WI38 (cell line): ENCODE results near the gene FLII.

ENCODE experiments used
- H3K4me3 ChIP-seq: 2 replicates; pipeline ENCODE4 v1.5.1; 2011; ENCODE audit warnings: low read depth, mild to moderate bottlenecking, control low read depth, low read length
- TF ChIP-seq, protein P1 (sequence below): IDR thresholded peaks from 2 replicates; pipeline ENCODE4 v1.5.1; 2012; ENCODE audit warnings: low read depth, mild to moderate bottlenecking, control low read depth, low read length

FLII gene

DNA sequence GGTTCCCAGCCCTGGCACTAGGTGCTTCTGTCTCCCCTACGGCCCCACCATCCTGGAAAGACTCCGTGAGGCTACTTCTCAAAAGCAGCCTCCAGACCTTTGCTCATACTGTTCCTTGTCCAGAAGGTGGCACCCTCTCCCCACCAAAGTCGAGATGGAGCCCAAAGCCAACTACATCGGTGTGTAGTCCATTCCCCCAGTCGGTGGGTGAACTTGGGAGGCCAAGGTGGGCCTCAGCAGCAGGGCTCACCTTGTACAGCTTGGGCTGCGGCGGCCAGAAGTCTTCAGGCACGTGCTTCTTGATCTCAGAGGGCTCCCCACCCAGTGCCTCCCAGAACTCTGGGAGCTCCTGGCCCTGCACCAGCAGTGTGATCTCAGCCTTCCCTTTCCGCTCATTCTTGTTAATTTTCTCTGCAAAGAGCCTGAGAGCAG lies 10.2 kb downstream of the FLII start:
- TF ChIP-seq, protein P1, sequence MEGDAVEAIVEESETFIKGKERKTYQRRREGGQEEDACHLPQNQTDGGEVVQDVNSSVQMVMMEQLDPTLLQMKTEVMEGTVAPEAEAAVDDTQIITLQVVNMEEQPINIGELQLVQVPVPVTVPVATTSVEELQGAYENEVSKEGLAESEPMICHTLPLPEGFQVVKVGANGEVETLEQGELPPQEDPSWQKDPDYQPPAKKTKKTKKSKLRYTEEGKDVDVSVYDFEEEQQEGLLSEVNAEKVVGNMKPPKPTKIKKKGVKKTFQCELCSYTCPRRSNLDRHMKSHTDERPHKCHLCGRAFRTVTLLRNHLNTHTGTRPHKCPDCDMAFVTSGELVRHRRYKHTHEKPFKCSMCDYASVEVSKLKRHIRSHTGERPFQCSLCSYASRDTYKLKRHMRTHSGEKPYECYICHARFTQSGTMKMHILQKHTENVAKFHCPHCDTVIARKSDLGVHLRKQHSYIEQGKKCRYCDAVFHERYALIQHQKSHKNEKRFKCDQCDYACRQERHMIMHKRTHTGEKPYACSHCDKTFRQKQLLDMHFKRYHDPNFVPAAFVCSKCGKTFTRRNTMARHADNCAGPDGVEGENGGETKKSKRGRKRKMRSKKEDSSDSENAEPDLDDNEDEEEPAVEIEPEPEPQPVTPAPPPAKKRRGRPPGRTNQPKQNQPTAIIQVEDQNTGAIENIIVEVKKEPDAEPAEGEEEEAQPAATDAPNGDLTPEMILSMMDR = peak; percentile 59
- no peak overlapping the region for H3K4me3 ChIP-seq

DNA sequence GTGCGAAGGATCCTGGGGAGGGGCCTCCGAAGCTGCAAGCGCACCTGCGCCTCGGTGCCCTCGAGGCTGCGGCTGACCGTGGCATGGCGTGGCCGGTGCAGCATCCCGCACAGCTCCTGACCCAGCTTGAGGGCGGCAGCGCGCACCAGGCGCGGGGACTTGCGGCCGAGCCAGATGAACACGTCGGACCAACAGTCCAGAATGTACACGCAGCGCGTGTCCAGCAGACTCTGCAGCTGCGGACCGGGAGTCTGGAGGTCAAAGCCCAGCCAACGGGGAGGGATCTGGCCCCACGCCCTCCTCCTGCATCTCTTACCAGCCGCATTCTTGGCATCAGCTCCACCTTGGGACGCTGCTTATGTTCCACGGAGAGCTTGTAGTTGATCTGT lies 10.9 kb downstream of the FLII start:
- TF ChIP-seq, protein P1 = no peak

GRCh38 chr17:18246880-18247612 lies 11.5 kb downstream of the FLII start:
- TF ChIP-seq, protein P1 = no peak
- no peak overlapping the region for H3K4me3 ChIP-seq

More for the DNA sequence above, 10.9 kb downstream of the FLII start:
- no peak overlapping the region for H3K4me3 ChIP-seq

GRCh38 chr17:18246109-18246725 lies 12.3 kb downstream of the FLII start:
- TF ChIP-seq, protein P1 = no peak
- no peak overlapping the region for H3K4me3 ChIP-seq

DNA sequence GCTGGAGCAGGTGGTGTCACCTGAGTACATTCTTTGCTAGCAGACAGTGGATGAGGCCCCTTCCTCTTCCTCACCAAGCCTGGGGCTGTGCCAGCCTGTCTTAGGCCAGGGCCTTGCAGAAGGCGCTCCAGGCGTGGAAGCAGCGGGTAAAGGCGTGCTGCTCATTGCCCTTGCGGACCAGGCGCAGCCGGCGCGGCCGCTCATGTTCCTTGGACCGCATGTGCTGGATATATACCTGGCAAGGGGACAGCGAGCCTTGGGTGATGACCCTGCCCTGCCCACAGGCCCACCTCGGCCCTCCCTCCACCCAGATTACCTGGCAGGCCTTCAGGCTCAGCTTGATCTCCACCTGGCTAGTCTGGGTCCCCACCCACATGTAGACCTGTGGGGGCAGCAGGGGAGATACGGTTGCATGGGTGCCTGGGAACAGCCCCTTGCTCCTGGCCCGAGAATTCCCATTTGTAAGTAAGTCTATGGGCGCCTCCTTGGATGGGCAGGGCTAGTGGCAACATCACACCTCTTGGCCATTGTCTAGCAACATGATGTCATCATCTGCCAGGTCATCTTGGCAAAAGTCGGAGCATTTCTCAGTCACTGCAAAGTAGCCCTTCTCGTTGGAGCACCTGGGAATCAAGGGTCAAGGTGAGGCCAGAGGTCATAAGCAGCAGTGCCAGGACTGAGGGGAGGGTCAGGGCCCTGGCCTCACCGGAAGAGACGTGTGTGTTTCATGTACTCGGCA lies 13.3 kb downstream of the FLII start:
- TF ChIP-seq, protein P1 = no peak
- H3K4me3 ChIP-seq = no peak overlapping the region

- TF ChIP-seq, protein P1 = no peak
These were observed 17.2 kb downstream of the FLII start for GRCh38 chr17:18241229-18241871.

More at GRCh38 chr17:18241229-18241871, 17.2 kb downstream of the FLII start:
- no peak overlapping the region for H3K4me3 ChIP-seq
